Karpas-422 (cell line): Measurements from ENCODE around the gene TTLL11. TPM values are rescaled to one million over a fixed set of nuclear protein-coding genes. Genes with fewer than 3 reads are reported as not detected.
"Not testable (repeated sequence)": the region's sequence is repeated elsewhere in the genome, so short reads cannot be mapped to it uniquely, and the experiment has no call there.

Experiments
- DNase-seq: peaks from one replicate; pipeline ENCODE4 v3.0.0-alpha.2; 2015
- H2AFZ ChIP-seq: fragments of 200-600 bp; sonication (generic); 2 replicates; pipeline ENCODE4 v1.6.1; 2014; ENCODE audit warnings: antibody characterized with exemption, low read length, mixed read lengths
- H3K27ac ChIP-seq: fragments of 200-600 bp; sonication (generic); 2 replicates; pipeline ENCODE4 v1.5.1; 2014; ENCODE audit warnings: mild to moderate bottlenecking, low read length, moderate library complexity
- H3K27me3 ChIP-seq: fragments of 200-600 bp; sonication (generic); 2 replicates; pipeline ENCODE4 v1.6.1; 2014; ENCODE audit warnings: low read length, mixed read lengths
- H3K36me3 ChIP-seq: fragments of 200-600 bp; sonication (generic); 2 replicates; pipeline ENCODE4 v1.6.1; 2014; ENCODE audit warnings: low read length, mixed read lengths; ENCODE audit not compliant: insufficient read depth
- H3K4me1 ChIP-seq: fragments of 200-600 bp; sonication (generic); 2 replicates; pipeline ENCODE4 v1.6.1; 2014; ENCODE audit warnings: mild to moderate bottlenecking, low read length, mixed read lengths
- H3K4me2 ChIP-seq: fragments of 200-600 bp; sonication (generic); 2 replicates; pipeline ENCODE4 v1.6.1; 2014; ENCODE audit warnings: low read length, low read depth, mild to moderate bottlenecking; ENCODE audit not compliant: poor library complexity, severe bottlenecking
- H3K4me3 ChIP-seq: fragments of 200-600 bp; sonication (generic); 2 replicates; pipeline ENCODE4 v1.5.1; 2014; ENCODE audit warnings: mild to moderate bottlenecking, antibody characterized with exemption, low read length, mixed read lengths
- H3K79me2 ChIP-seq: fragments of 200-600 bp; sonication (generic); 2 replicates; pipeline ENCODE4 v1.6.1; 2014; ENCODE audit warnings: mild to moderate bottlenecking, low read length, mixed read lengths
- H3K9ac ChIP-seq: fragments of 200-600 bp; sonication (generic); 2 replicates; pipeline ENCODE4 v1.6.0; 2014; ENCODE audit warnings: low read length
- H3K9me2 ChIP-seq: fragments of 200-600 bp; sonication (generic), shearing (Covaris generic); replicated peaks from 2 replicates; pipeline ENCODE4 v1.6.0; 2014; ENCODE audit warnings: mild to moderate bottlenecking, low read length, moderate library complexity; ENCODE audit not compliant: insufficient read depth
- H3K9me3 ChIP-seq: fragments of 300-700, 200-600 bp; sonication (generic); 2 replicates; pipeline ENCODE4 v1.6.1; 2014; ENCODE audit warnings: low read length, mixed read lengths
- H4K20me1 ChIP-seq: fragments of 200-600 bp; sonication (generic); 2 replicates; pipeline ENCODE4 v1.6.1; 2014; ENCODE audit warnings: mild to moderate bottlenecking, antibody characterized with exemption, low read length, low read depth; ENCODE audit not compliant: insufficient read depth
- total RNA-seq: library from RNA; depleted of rRNA; stranded (reverse); fragments of >200 nt; shearing (Covaris generic); gene quantifications from 2 replicates; pipeline ENCODE4 v1.2.3, GENCODE V29; 2014; ENCODE audit warnings: low replicate concordance

Gene TTLL11
- total RNA-seq, 1 experiment from 2014 or later: 2.5 TPM

DNA sequence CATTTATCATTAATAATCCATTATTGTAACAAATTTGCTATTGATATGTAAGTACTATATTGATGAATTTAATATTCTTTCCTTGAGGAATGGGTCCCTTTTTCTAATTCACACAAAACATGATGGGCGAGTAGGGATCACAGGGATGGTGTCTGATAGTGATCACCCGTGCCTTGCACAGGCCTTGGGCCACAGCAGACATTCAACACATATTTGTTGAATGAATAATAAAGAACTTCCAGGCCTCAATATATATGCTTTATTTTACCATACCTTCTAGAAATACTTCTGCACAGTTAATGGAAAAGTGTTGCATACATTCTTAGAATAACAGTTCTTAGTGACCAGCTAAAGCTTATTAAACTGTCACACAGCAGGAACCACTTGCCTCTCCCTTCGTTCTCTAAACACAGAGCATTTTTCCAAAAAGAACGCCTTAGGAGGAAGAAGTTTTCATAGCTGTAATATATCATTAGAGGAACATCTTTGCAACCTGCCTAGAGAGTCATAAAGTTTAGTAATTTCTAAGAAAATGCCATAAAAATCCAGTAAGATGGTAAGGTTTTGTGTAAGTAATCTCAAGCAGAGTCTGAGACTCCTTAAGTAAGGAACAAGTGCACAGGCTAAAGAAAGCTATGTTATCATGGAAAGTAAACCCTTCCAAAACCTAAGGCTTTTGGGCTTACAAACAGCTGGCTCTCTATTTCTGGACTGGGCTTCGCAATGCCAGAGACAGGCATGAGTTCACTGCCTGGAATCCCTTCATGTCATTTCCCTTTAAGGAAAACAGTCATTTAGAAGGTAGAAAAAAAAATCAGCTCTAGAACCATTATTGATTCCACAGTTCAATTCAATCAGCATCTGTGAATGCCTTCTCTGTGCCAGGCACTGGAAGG lies 17.7 kb downstream of the TTLL11 start:
- Histone ChIP-seq H3K4me2 (no peak overlapping the region), H3K36me3 (no peaks in the 10 kb centered on the region), H2AFZ (no peak overlapping the region), H3K27me3 (no peaks in the 10 kb centered on the region; the same call in 1 of the 2 replicates), H3K9me2 (no peaks in the 10 kb centered on the region), H4K20me1 (peaks cover 16% of the 10 kb centered on the region; the same call in 1 of the 2 replicates), H3K79me2 (no peaks in the 10 kb centered on the region), H3K4me1 (no peaks in the 10 kb centered on the region), H3K9ac (no peak overlapping the region), H3K9me3 (0 out of 2 replicates have a peak, but pooled peaks cover 3% of the 10 kb centered on the region), H3K4me3 (no peak overlapping the region), H3K27ac (no peak overlapping the region)
- no peak for DNase-seq

DNA sequence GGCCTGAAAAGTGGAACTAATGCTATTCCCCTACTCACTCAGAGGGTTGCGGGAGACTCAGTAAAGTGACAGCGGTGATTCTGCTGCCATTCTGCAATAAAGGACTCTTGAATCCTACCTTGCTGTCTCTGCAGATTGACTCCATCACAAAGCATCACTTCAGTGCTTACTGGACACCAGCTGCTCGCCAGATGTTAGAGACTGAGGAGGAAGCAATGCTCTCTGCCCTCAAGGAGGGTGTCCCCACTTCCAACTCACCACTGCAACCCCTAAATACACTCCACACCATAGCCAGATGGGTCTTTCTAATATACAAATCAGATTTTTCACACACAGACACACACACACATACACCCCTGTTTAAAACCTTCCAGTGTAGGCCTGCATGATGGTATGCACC lies 21.4 kb downstream of the TTLL11 start:
- Histone ChIP-seq H3K79me2 (no peaks in the 10 kb centered on the region), H3K9me2 (no peaks in the 10 kb centered on the region), H3K9ac (no peak overlapping the region), H3K4me3 (no peak overlapping the region), H3K27ac (no peak overlapping the region), H3K27me3 (no peaks in the 10 kb centered on the region), H2AFZ (no peak overlapping the region), H3K4me2 (no peak overlapping the region), H4K20me1 (peaks cover 20% of the 10 kb centered on the region; the same call in 1 of the 2 replicates), H3K9me3 (no peaks in the 10 kb centered on the region), H3K36me3 (no peaks in the 10 kb centered on the region), H3K4me1 (no peaks in the 10 kb centered on the region)
- no peak for DNase-seq

DNA sequence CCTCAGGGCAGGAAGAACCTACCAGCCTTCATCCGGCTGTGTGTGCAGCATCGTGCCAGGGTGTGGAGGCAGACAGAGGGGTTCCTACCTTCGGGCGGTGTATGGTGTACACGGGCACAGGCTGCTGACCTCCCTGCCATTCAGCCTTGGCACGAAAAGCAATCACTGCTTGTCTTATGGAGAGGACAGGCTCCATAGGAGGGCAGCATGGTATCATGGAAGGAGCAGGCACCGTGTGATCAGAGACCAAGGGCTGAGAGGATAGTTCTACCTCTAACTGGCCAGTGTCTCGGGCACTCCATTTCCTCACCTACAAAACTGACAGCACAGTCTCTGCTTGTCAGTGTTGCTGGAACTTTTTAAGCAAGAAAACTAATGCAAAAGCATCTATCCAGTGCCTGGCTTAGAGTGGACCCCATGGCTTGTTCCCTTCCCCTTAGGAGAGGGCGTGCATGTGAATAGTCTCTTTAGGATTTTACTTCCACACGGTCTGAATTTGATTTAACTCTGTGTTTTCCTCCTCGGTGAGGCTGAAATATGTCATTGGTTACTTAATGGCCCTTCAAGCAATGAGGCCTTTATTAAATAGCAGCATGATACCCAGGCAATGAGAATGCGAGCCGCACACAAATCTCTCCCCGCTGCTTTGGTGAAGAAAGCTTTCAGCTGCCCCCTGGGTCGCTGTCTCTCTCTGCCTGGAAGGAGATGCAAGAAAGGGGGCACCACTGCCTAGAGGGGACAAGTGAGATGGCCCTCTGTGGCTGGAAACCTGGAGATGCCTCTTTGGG lies 22.2 kb downstream of the TTLL11 start:
- no peak for DNase-seq
- Histone ChIP-seq H3K27ac (no peak overlapping the region), H3K4me3 (no peak overlapping the region), H3K9me2 (no peaks in the 10 kb centered on the region), H3K27me3 (no peaks in the 10 kb centered on the region), H3K79me2 (no peaks in the 10 kb centered on the region), H4K20me1 (peaks cover 20% of the 10 kb centered on the region; the same call in 1 of the 2 replicates), H3K9ac (no peak overlapping the region), H3K9me3 (no peaks in the 10 kb centered on the region), H3K4me2 (no peak overlapping the region), H3K4me1 (no peaks in the 10 kb centered on the region), H3K36me3 (no peaks in the 10 kb centered on the region), H2AFZ (no peak overlapping the region)

DNA sequence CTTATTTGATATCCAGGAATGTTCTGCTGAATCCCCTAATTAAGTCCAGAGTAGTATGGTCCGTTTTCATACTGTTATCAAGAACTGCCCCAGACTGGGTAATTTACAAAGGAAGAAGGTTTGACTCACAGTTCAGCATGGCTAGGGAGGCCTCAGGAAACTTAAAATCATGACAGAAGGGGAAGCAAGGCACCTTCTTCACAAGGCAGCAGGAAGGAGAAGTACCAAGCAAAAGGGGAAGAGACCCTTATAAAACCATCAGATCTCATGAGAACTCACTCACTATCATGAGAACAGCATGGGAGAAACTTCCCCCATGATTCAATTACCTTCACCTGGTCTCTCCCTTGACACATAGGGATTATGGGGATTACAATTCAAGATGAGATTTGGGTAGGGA lies 26.4 kb downstream of the TTLL11 start:
- H2AFZ ChIP-seq, H3K27me3 ChIP-seq, H3K79me2 ChIP-seq, H3K4me3 ChIP-seq, H3K27ac ChIP-seq, H3K9me3 ChIP-seq, H3K4me2 ChIP-seq, H3K9ac ChIP-seq, H3K9me2 ChIP-seq, DNase-seq, H3K36me3 ChIP-seq, H3K4me1 ChIP-seq: not testable (repeated sequence)
- peaks cover 22% of the 10 kb centered on the region; the same call in 1 of the 2 replicates for H4K20me1 ChIP-seq

DNA sequence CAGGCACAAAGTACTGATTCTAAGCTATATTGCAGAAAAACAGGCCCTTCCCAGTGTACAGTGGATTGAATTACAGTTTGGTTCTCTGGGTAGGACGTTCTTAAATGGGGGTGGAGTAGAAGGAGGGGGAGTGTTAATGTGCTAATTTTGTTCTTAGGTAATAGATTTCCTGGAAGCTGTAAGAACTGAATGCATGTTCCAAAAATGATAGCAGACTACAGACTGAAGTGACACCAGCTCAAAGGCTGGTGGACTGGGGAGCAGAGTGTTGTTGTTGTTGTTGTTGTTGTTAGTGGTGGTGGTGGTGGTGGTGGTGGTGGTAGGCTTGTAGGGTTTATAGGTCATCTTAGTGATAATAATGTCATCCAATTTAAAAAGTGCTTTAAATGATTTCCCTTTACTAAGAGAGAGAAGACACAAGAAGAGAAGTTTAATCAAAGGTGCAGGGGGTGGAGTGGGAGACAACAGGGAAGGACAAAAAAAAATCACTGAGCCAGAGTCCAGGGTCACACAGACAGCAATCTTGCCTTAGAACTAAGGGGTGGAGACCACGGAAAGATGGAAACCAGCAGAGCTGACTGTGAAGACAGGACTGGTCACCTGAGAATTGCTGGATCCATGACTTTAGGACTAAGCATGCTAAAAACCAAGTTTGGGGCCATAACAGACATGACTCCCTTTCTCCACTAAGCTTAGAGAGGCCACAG lies 27.0 kb downstream of the TTLL11 start:
- H3K9me2 ChIP-seq: no peaks in the 10 kb centered on the region
- H3K36me3 ChIP-seq: no peaks in the 10 kb centered on the region
- no peak overlapping the region for H3K27ac ChIP-seq
- no peak for DNase-seq
- no peaks in the 10 kb centered on the region for H3K27me3 ChIP-seq
- no peaks in the 10 kb centered on the region for H3K9me3 ChIP-seq
- no peaks in the 10 kb centered on the region for H3K4me1 ChIP-seq
- peaks cover 22% of the 10 kb centered on the region; the same call in 1 of the 2 replicates for H4K20me1 ChIP-seq
- H3K4me2 ChIP-seq: no peak overlapping the region
- no peaks in the 10 kb centered on the region for H3K79me2 ChIP-seq
- no peak overlapping the region for H3K9ac ChIP-seq
- H3K4me3 ChIP-seq: no peak overlapping the region
- no peak overlapping the region for H2AFZ ChIP-seq

DNA sequence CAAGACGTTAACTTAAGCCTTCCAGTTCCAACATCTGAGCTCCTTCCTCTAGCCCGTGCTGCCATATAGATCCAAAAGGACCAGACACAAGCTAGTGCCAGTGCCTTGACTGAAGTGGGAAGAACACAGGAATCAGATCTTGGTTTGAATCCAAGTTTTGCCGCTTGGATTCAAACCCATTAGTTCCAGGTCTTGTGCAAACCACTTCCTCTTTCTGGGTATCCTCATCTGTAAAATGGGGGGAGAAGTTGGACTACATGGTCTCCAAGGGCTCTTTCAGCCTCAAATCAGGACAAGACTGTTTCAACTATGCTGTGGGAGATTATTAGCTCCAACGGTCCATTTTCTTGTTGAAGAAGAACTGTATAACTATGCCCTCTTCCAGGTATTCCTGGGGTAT lies 32.6 kb downstream of the TTLL11 start:
- no peak for DNase-seq

DNA sequence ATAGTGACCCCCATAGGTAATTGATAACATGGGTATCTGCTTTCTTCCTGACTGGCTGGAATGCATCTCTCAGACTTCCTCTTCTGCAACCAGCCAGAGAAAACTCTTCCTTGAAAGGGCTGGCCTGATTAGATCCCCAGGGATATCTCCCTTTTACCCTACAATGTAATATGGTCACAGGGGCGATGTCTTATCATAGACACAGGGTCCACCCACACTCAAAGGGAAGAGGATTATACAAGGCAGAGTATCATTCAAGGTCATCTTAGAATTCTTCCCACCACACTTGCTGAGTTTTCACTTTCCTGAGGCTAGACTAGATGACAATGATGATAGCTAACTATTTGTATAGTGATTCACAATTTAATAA lies 33.2 kb downstream of the TTLL11 start:
- Histone ChIP-seq H3K36me3 (no peaks in the 10 kb centered on the region), H3K9me3 (no peaks in the 10 kb centered on the region), H3K27me3 (no peaks in the 10 kb centered on the region), H3K4me1 (peaks cover 4% of the 10 kb centered on the region; the same call in 1 of the 2 replicates), H3K27ac (no peak overlapping the region), H4K20me1 (peaks cover 16% of the 10 kb centered on the region), H3K9me2 (no peaks in the 10 kb centered on the region), H3K9ac (no peak overlapping the region), H3K4me3 (no peak overlapping the region), H2AFZ (no peak overlapping the region), H3K4me2 (no peak overlapping the region), H3K79me2 (no peaks in the 10 kb centered on the region)
- no peak for DNase-seq

More for the DNA sequence above, 32.6 kb downstream of the TTLL11 start:
- Histone ChIP-seq H3K9me2 (no peaks in the 10 kb centered on the region), H3K27me3 (no peaks in the 10 kb centered on the region), H3K9me3 (no peaks in the 10 kb centered on the region), H2AFZ (no peak overlapping the region), H3K79me2 (no peaks in the 10 kb centered on the region), H3K4me3 (no peak overlapping the region), H3K9ac (no peak overlapping the region), H3K27ac (no peak overlapping the region), H3K4me2 (no peak overlapping the region), H4K20me1 (peaks cover 20% of the 10 kb centered on the region), H3K4me1 (peaks cover 4% of the 10 kb centered on the region; the same call in 1 of the 2 replicates), H3K36me3 (no peaks in the 10 kb centered on the region)
